GM19099 (cell line): ENCODE measurements around the gene KCNIP1.

Source experiments
- POLR2A ChIP-seq: IDR thresholded peaks from 3 replicates; pipeline ENCODE4 v1.6.1; 2011; ENCODE audit warnings: low read depth; ENCODE audit not compliant: insufficient read length; ENCODE audit errors: extremely low read depth

Gene KCNIP1

DNA sequence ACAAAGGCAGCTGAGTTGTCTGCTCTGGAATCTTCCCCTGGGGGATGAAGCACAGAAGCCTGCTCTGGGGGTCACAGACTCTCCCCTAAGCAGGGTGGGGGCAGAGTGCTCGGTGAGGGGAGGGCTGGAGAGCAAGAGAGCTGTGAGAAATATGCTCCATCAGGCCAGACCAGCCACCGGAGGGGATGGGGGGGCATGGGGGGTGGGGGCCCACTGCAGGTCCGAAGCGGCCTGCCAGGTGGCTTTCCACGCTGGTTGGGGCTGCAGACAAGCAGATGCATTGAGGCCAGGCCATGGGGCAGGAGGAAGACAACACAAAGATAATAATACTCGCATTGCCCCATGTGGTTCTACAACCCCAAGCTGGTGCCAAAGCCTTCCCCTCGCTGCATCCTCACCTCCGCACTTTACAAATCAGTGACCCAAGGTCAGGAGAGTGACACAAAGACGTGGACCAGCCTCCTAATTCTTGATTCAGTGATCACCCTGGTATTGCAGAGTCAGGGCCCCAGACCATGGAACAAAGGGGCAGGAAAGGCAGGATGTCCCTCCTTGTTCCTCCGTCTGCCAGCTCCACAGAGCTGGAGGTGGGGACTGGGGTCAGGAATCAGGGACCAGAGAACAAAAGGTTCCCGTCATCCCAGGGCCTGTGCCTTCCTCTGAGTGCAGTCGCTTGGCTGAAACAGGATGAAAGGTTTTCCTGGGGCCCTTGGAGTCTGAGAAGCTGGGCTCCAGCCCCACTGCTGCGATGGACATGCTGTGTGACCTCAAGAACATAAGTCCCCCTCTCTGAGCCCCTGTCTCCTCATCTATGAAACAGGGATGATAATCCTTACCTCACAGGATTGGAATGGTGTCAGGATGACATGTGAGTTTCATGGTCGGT is 242.5 kb downstream of the KCNIP1 start:
- no peak for TF ChIP-seq POLR2A

DNA sequence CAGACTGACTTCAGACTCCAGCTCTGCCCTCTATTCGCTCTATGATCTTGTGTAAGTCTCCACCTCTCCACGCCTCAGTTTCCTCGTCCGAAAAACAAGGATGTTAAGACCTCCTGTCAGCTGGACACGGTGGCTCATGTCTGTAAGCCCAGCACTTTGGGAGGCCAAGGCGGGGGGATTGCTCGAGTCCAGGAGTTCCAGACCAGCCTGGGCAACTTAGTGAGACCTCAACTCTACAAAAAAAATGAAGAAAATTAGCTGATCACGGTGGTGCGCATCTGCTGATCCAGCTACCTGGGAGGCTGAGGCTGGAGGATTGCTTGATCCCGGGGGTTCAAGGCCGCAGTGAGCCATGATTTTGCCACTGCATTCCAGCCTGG is 243.1 kb downstream of the KCNIP1 start:
- TF ChIP-seq POLR2A: no peak

DNA sequence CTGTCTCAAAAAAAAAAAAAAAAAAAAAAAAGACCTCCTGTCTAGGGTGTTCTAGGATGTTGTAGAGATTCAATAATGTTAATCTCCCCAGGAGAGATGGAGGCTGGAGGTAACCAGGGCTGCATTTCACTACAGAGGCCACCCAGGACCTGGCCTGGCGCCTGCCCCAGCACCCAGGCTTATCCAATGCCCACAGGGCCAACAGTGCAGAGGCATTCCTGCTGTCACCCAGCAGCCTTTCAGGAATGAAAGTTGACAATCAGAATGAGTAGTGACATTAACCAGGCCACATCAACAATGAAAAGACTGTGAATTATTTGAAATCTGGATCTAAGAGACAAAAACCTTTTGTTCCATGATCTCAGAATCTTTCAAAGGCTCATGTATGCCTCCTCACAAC is 243.5 kb downstream of the KCNIP1 start:
- no peak for TF ChIP-seq POLR2A

DNA sequence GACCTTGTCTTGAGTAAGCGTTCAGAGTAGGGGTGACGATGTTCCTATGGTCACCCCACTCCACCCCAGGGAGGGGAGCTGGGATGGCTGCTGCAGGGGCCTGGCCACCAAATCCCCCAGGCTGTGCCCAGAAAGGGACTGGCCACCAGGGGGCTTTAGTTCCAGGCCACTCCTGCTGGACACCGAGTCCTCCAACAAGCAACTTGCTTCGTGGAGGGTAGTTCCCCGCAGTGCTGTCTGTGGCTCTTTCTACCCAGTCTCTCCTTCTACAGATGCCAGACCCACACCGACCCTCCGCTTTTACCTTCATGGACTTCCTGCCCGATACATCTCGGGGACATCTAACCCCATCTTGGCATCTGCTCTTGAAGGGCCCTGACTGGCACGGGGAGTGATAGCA is 244.0 kb downstream of the KCNIP1 start:
- no peak for TF ChIP-seq POLR2A

DNA sequence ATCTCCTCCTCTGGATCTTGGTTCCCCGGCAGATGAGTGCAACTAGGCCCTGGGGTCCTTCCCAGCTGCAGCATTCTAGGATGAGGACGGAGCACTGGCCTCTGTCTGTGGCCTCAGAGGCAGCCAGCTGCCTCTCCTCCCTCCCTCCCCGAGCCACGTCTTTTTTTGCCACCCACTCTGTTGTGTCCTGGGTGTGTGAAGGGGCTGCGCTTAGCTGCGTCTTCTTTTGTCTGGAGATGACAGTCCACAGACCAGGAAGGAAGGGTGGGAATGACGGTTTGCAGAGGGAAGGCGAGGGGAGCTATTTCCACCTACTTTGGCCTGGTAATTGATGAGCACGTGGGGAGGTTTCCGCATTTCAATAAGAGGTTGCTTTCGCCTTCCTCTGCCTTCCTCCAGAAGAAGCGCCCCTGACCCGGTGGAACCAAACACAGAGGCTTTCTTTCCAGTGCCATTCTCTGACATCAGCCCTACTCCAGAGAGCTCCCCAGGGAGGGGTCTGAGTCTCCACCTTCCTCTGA is 245.2 kb downstream of the KCNIP1 start:
- no peak for TF ChIP-seq POLR2A

DNA sequence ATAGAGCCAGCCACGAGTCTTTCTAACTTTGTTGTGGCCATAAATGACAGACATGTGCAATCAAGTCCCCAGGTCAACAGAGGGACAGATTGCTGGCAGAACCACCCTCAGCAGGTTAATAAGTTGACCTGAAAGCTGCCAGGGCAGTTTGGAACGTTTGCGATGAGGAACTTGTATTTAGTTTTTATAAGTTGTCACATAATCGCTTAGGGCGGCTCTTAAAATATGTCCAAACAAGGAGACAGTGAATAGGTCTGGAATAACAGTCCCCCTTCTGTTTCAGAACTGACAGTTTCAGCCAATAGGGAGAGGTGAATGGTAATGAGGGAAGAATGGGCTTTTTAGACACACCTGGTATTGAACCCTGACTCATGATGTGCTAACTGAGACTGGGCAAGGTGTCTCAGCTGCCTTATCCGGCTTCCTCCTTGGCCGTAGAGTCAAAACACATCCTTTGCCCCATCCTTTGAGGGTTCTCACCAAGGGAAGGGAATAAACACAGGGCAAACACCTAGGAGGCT is 246.2 kb downstream of the KCNIP1 start:
- no peak for TF ChIP-seq POLR2A

DNA sequence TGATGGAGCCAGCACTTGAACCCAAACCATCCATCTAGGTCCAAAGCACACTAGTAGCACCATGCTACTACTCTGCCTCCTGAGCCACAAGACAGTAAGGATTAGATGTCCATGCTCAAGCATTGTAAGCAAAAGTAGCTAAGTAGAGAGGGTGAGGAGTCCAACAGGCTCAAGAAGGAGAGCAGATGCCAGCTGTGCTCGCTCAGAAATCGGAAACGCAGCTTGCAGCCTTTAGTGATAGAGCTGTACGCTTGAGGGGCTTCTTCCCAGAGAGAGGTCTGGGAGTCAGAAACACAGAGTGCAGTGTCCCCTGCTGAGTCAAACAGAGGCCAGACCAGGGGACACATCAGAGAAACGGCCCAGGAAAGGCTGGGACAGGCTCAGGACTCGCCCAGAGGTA is 247.0 kb downstream of the KCNIP1 start:
- no peak for TF ChIP-seq POLR2A

DNA sequence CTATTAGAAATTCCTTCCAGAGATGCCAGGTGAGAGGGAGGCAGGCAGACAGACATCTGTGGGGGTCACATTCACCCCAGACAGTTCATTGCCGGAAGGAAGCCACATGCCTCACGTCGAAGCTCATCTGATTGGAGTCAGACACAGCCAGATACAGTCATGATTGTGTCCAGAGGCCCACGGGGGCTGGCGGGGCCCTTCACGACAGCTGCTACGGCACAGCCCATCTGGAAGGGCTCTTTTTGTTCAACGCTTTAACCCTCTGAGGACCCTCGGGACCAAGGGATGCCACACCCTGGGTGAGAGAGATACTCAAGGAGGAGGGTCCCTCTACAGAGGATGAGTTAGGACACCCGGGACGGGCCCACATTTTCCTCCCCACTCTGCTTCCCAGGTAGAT is 247.8 kb downstream of the KCNIP1 start:
- no peak for TF ChIP-seq POLR2A

DNA sequence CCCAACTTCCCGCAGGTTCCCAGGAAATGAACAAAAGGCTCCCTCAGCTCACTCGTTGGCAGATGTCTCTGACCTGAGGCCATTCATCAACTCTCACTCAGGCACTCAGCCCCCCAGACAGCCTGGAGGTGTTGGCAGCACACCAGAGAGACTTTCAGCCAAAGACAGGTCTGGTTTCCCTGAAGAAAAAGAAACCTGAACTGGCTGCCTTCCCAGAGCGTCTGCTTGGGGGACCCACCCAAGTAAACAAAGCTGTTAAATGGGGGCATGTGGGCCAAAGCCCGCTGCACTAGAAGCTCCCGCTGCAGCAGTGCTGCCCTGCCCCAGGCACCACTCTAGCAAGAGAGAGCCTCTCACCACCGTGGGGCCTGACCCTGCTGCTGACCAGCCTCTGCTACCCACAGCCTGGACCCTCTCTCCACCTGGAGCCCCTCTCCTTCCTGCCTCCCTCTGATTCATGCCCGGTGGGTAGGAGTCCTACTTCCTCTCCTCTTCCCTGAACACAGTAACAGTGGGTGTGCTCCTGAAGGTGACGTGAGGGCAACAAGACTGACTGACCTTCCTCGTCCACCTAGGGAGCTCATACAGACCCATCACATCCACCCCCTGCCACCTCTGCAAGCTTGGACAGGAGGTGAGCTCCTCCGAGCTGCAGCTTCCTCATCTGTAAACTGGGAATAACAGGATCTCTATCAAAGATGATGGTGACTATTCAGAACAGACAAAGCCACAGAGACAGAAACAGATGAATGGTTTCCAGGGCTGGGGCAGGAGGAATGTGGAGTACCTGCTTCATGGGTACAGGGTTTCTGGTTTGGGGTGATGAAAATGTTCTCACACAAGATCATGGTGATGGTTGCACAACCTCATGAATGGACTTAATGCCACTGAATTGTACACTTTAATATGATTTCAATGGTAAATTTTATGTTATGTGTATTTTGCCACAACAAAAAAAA is 248.7 kb downstream of the KCNIP1 start:
- no peak for TF ChIP-seq POLR2A

DNA sequence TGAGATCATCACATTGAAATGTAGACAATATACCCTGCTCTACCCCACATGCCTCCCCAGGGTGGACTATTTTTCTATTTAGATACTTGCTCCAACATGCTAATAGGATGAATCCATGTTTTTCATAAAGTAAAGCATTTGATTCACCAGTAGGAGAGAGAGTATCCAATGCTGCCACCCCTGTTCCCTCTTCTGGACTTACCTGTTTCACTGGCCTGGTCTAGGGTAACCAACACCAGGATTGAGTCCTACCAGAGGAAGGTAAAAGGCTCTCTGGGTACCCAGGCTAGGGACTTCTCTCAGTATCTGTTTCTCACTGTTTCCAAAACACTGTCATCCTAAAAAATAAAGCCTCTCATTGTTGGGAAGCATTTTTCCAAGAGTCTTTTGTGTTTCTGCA is 249.5 kb downstream of the KCNIP1 start:
- TF ChIP-seq POLR2A: no peak

DNA sequence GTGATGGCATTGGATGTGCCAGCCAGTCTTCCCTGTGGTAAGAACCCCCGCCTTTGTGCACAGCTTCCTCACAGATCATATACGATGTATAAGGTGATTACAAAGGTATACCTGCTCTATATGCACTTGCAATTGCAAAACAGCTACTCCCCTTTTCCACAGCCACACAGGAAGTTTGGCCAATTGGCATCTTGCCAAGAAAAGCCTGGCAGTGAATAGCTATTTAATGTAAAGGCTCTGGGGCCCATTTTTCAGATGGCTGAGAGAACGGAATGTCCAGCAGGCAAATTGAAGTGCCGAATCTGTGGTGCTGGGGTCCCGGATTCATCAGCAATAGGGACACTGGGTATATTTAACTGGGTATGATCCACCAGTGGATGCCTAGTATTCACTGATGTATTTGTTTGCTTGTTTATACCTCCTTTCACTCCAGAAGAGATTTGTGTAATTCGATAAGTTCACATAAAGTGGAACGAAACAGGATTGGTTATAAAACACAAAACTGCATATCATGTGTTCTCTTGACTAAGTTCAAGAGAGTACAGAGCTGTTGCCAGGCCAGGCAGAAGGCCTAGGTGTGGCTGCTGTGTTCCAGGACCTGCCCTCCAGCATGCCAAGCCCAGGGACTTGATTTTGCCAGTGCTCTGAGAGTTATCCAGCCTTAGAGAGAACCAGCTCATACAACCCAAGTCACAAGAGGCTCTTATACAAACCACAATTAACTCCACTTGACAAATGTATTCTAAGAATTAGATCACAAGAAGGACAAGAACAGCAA is 252.0 kb downstream of the KCNIP1 start:
- TF ChIP-seq POLR2A: no peak

DNA sequence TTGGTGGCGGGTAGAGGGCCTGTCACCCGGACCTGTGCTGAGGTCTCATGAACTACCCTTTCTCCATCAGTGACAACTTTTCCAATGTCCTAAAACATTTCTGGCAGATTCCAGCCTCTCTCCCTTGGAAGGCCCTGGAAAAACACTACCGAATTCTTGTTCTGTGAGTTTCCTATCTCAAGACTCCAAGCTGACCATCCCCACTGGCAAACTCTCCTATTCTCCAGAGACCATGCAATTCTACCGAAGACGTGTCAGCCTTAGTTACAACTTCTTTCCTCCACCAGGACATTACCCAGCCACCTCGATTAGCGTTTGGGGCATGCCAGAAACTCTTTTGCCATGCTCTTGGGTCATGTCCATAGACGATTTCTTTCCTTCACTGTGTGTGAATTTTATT is 252.9 kb downstream of the KCNIP1 start:
- TF ChIP-seq POLR2A: no peak

DNA sequence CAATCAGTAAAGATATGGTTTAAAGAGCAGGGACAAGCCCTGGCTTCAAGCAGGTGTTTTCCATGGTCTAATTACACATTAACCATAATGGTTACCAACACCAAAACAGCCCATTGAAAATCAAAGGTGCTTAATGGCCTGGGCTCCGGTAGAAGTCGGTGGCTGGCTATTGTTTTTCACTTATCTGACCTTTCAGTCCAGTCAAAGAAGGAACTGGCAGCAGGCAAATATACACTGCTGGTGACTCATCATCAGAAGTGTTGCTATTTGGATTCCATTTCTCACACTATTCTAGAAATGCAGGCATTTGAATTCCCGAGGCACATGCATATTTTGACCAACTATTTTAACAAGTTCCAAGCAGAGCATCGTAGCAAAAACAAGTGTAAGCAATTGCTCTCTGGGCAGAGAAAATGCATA is 253.4 kb downstream of the KCNIP1 start:
- no peak for TF ChIP-seq POLR2A

DNA sequence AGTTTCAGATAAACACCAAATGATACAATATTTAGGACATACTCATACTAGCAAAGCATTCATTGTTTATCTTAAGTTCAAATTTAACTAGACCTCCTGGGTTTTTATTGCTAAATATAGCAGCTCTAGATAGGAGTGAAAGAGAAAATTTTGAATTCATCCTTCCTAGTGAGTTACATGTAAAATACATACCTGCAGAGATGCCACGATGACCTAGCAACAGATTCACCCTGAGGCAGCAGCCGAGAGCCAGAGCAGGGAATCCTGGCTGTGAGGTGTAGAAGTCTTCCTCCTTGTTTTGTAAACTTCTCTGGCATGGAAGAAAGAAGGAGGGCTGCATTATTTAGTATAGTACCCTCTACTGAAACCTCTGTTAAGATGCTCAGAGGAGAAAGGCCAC is 253.8 kb downstream of the KCNIP1 start:
- no peak for TF ChIP-seq POLR2A

DNA sequence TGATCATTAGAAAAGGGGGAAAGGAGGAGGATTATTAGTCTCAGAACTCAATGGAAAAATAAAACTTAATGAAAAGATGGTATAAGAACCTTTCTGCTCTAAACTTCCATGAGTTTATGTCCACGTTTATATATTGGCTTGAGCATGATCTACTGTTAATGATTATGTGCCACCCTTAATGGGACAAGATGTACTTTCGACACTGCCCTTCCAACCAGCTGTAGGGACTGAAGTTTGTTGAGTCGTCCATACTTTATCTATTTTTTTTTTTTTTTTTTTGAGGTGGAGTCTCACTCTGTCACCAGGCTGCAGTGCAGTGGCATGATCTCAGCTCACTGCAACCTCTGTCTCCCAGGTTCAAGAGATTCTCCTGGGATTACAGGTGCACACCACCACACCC is 254.7 kb downstream of the KCNIP1 start:
- TF ChIP-seq POLR2A: no peak

DNA sequence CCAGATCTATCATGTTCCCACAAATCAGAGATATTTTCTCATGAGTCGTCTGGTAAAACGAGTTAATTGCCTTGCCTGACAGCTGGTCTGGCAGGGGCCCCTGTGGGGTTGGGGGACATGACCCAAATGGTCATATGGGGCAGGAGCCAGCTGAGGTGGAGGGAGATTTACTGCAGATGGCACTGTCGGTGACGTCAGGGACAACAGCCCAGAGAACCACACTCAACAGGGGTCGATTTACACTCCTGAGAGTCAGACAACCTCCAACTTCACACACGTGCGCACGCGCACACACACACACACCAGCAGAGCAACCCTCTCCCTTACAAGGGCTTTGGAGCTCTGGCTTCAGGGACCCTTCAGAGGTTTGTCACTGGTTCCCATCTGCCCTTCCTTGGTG is 256.3 kb downstream of the KCNIP1 start:
- no peak for TF ChIP-seq POLR2A
